ENCODE data around the gene LAMC2.

The LAMC2 gene

DNA sequence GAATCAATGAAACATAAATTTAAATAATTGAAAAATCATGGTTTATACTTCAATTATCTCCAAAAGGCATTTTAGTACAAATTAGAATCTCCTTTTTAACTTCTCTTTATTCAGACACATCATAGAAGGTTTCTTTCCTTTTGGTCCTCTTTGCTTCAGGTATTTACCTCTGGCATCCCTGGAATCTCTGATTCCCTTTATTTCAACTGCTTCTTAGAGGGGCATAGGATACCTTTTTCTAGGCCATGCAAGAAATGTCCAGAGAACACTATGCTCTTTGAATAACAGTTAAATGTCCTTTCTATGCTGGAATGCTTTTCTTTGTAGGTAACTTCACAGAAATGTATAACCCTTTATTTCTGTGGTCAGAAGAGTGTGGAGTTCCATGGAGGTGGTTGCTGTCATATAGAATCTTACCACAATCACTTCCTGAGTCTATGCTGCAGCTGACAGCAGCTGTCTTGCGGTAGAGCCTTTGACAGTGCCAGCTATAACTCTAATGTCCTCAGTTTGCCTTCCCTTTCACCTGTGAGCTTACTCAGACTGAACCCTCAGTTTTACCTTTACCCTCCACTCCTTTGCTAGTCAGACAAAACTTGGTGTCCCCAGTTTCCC is 8.6 kb downstream of the LAMC2 start:
- TF ChIP-seq, protein P1, sequence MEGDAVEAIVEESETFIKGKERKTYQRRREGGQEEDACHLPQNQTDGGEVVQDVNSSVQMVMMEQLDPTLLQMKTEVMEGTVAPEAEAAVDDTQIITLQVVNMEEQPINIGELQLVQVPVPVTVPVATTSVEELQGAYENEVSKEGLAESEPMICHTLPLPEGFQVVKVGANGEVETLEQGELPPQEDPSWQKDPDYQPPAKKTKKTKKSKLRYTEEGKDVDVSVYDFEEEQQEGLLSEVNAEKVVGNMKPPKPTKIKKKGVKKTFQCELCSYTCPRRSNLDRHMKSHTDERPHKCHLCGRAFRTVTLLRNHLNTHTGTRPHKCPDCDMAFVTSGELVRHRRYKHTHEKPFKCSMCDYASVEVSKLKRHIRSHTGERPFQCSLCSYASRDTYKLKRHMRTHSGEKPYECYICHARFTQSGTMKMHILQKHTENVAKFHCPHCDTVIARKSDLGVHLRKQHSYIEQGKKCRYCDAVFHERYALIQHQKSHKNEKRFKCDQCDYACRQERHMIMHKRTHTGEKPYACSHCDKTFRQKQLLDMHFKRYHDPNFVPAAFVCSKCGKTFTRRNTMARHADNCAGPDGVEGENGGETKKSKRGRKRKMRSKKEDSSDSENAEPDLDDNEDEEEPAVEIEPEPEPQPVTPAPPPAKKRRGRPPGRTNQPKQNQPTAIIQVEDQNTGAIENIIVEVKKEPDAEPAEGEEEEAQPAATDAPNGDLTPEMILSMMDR (conservative IDR thresholded peaks at IDR 0.05; ENCODE audit: low read depth, low read length): no peak
- H3K4me3 ChIP-seq (ENCODE audit: low read depth, low read length): no peak overlapping the region
- DNase-seq (ENCODE audit: low read depth): no peak

DNA sequence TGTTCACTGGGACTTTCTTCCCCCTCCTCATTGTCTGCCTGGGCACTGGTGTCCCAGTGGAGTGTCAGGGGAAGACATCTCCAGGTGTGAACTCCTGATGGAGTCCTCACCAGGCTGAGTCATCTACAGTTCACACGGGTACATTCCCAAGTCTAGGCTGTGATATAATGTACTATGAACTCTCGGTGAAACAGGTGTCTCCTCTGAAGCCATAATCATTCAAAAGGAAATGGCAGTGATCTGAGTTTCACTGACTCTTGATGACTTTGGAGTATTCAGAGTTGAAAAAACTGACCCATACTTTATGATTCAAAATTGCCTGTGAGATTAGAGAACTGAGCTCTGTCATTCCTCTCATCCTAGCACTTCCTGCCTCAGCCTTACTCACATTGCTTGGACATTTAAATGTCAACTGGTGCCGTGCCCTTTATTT is 9.1 kb downstream of the LAMC2 start:
- no peak for DNase-seq (ENCODE audit: low read depth)
- TF ChIP-seq, protein P1 (conservative IDR thresholded peaks at IDR 0.05; ENCODE audit: low read depth, low read length): no peak
- H3K4me3 ChIP-seq (ENCODE audit: low read depth, low read length): no peak overlapping the region

DNA sequence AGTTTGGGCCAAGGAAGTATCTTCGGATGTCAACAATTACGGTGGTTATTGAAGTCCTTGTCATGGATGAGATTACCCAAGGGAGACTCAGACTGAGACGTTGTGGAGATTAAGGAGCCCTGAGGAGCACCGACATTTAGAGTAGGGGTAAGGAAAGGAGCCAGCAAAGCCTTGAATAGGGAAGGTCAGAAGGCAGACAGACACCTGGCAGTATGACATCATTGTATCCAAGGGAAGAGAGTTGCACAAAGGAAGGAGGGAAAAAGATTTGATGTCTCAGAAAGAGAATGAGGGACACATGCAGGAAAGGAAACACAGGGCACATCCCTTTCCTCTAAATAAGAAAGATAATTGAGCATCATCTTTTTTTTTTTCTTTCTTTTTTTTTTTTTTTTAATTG is 11.7 kb downstream of the LAMC2 start:
- DNase-seq (ENCODE audit: low read depth): no peak
- TF ChIP-seq, protein P1 (conservative IDR thresholded peaks at IDR 0.05; ENCODE audit: low read depth, low read length): no peak
- no peak overlapping the region for H3K4me3 ChIP-seq (ENCODE audit: low read depth, low read length)

DNA sequence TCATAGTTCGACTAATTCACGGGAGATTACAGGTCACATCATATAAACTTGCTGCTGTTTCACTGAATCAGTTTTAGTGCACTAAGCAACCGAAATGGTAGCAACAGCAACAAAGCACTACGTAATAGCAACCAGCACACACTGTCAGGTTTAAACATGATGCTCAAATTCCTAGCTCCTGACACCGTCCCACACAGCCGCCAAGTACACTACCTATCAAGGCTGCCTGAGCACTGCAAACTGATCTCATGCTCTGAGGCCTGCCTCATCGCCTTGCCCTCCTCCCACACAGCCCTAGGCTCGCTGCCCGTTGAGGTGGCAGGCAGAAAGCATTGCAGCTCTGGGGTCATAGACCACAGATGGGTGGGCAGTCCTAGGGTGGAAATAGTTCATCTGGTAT is 12.4 kb downstream of the LAMC2 start:
- no peak overlapping the region for H3K4me3 ChIP-seq (ENCODE audit: low read depth, low read length)
- DNase-seq (ENCODE audit: low read depth): peak; percentile 78
- TF ChIP-seq, protein P1 (conservative IDR thresholded peaks at IDR 0.05; ENCODE audit: low read depth, low read length): no peak

DNA sequence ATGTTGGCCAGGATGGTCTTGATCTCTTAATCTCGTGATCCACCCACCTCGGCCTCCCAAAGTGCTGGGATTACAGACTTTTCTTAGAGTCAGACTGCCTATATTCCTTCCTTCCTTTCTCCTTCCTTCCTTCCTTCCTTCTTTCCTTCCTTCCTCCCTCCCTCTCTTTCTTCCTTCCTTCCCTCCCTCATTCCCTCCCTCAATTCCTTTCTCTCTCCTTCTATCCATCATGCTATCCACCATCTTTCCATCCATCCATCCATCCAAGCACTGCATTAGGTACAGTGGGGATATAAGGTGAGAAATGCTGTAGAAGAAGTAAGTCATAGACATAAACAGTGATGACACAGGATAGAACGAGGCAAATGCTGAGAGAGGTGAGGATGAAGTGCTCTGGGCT is 13.2 kb downstream of the LAMC2 start:
- H3K4me3 ChIP-seq (ENCODE audit: low read depth, low read length): no peak overlapping the region
- TF ChIP-seq, protein P1 (conservative IDR thresholded peaks at IDR 0.05; ENCODE audit: low read depth, low read length): no peak
- DNase-seq (ENCODE audit: low read depth): no peak

DNA sequence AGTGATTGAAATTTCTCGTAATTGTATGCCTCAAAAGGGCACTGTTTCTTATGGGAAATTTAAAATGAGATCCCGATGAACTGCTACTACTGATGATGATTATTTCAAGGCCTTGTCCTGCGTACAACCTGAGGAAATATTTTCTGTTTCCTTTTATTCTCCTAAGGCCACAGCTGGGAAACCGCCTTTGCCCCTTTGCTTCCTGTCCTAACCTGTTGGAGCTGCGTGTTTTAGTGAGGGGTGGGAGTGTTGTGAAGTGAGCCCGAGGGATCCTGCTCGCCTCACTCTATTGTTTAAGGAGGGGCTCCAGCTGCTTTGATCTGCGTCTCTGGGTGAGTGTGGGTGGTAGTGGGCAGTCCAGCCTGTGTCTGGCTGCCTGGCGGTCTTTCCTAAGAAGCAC is 14.4 kb downstream of the LAMC2 start:
- H3K4me3 ChIP-seq (ENCODE audit: low read depth, low read length): no peak overlapping the region
- no peak for DNase-seq (ENCODE audit: low read depth)
- TF ChIP-seq, protein P1 (conservative IDR thresholded peaks at IDR 0.05; ENCODE audit: low read depth, low read length): no peak

DNA sequence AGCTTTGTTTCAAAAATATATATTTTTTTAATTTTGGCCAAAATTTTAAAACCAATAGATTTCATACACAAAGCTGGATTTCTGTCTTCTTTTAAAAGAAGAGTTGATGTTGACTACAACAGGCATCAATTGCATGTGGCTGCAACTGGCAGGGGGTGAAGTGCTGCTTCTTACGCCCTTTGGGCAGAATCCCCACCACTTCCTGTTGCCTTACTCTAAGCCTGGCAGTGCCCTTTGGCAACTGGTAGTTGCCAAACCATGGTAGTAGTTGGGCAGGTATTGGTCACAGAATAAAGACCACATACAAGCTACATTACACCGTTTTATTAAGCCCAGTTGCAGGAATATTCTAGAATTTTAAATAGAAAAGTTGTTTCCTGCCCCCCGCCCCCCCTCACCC is 17.0 kb downstream of the LAMC2 start:
- TF ChIP-seq, protein P1 (conservative IDR thresholded peaks at IDR 0.05; ENCODE audit: low read depth, low read length): no peak
- DNase-seq (ENCODE audit: low read depth): no peak
- no peak overlapping the region for H3K4me3 ChIP-seq (ENCODE audit: low read depth, low read length)

All from choroid plexus epithelial cell (primary cell).